ENCODE results near the gene RPS6KC1.

- TF ChIP-seq CTCF (IDR thresholded peaks at IDR 0.05): no peak
- TF ChIP-seq POLR2A (IDR thresholded peaks at IDR 0.05): no peak
Observed at GRCh38 chr1:213303286-213303685, 252.2 kb downstream of the RPS6KC1 start.
